Right renal cortex interstitium (tissue), 3 donors: Measurements from ENCODE around the gene KCNJ15. TPM values are rescaled to one million over a fixed set of nuclear protein-coding genes. Genes with fewer than 3 reads are reported as not detected.
"Not testable (repeated sequence)": the region's sequence is repeated elsewhere in the genome, so short reads cannot be mapped to it uniquely, and the experiment has no call there.

Experiments
- DNase-seq, 3 donors: peaks; one replicate each; pipeline ENCODE4 v3.0.0-alpha.2; 2013; ENCODE audit warnings: low read depth in 3 of 3, low spot score in 2 of 3
- polyA plus RNA-seq, 3 donors: library from polyadenylated mRNA; unstranded; fragments of 120-200 nt; gene quantifications; one replicate each; pipeline ENCODE4 v1.2.1, GENCODE V29; 2013; ENCODE audit not compliant: insufficient read length in 3 of 3

The KCNJ15 gene
- 100 to 1,000 TPM; 239 to 261 (median 244) TPM for polyA plus RNA-seq

DNA sequence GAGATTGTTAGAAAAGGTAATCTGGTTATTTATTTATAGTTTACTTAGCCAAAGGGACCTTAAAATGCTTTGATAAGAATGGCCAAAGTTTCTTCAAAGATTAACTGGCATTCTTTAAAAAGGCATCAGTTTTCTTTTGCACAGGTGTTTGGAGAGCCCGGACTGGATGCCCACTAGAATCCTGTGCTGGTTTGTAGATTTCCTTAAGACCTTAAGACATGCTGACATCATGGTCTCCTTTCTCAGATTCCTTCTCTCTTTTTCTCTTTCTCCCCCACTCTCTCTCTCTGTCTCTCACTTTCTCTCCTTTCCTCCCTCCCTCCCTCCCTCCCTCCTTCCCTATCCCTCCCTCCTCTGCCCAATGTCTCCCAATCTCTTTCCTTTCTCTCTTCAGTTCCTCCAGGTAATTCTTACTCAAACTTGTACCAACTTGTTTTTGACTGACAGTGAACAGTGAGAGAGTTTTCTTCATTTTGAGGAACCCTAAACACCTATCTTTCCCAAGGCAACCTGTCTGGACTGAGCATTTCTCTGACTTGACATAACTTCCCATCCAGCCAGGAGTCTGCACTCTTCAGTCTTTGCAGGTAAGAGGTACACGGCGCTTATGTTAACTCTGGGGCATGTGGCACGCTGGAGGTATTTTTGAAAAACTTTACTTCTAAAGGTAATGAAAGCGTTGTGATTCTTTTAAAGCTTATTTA is at the start of gene KCNJ15:
Gene KCNJ15 (plus strand): TSS at position 393 of the 704 bp plus-strand sequence. CDS start 42,271 bp downstream, outside the sequence.
- DNase-seq, result no peak

DNA sequence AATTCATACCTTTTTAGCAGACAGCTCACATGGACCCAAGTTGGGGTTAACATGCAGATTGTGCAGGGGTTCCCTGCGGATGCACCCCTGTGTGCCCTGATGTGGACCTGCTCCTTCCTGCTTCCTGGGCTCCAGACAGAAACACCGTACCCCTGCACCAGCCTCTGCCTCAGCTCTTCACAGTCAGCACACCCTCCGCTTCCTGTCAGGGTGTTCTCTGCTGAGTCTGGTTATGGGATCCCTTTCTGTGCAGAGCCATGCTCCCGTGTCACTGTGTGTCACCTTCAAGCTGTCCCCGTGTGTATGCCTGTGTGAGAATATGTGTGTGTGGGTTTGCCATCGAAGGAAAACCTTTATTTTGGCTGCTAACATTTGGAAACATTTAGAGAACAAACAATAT is 48.7 kb upstream of the KCNJ15 start:
- DNase-seq, result no peak

DNA sequence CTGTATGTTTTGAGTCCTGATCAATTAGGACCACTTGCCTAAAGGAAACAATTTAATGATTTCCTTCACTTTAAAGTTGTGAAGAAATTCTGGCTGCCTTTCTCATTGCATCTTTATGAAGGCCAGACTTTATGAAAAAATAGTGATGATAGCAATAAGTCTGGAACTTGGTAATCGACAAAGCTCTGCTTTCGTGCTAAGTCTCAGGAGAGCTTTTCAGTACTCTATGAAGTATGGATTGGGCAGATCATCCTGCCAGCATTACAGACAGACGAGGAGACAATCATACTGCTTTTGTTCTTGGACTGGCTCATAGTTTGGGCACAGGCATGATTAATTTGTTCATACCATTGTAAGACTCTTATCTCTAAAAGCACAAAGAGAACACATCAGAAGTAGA is 45.5 kb upstream of the KCNJ15 start:
- DNase-seq, result no peak

DNA sequence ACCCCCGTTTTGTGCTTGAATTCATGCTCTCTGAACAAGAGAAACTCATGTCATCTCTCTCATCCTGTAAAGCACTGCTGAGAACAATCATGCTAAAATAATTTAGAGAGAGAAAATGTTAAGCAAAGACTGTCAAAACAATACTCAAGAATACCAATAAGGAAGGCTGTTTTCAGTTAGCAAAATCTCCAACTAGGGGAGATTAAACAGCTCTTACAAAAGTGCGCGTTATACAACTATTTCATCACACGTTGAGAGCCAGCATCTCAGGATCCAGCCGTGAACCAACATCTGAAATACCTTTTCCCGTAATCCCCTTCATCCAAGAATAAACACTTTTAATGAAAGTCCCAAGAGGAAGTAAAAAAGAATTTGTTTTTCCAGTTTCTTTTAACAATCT is 44.1 kb upstream of the KCNJ15 start:
- DNase-seq, result no peak

DNA sequence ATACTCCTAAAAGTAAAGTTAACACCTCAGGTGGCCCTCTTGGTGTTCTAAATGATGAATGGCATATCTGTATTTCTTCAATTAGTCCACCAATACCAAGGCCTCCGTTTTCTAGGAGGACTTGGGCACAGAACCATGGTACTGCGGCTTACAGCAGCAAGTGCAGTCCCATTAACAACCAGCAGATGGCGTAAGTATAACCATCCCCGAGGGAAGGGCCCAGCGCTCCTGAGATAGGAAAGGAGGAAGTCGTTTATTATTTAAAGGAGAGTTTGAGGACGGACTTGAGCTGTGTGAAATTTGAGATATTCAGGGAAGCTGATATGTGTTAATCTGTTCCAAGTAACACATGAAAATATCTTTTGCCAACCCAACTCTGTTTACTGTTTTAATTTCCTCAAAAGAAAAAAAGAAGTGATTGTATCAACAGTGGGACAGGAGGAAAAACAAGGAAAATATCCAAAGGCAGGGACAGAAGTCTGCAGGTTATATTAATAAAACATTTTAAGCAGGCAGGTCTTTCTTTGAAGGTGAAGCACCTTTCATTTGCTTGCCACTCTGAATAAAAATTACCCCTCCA is 37.7 kb upstream of the KCNJ15 start:
- DNase-seq, result peak; percentile 43 to 51 (median 48)

DNA sequence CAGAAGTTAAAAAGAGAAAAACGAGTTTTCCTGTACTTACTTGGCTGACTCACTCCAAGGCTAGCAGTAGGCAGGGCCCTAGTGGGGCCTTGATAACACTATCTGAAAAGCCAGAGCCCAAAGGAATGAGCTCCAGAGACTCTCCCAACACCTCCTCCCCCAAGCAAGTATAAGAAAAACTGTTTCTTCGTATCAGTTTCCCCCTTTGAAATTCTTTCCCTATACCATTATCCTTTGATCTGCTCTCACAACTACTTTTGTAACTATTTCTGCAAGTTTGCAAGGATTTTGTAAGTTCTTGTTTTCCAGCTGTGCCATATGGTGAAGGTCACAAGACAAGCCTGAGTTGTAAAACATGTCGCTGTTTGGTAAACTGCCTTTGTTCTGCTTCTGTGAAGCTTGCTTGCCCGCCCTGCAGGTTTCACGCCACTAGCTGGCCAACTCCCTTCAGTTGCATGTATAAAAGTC is 36.5 kb upstream of the KCNJ15 start:
- no peak for DNase-seq

DNA sequence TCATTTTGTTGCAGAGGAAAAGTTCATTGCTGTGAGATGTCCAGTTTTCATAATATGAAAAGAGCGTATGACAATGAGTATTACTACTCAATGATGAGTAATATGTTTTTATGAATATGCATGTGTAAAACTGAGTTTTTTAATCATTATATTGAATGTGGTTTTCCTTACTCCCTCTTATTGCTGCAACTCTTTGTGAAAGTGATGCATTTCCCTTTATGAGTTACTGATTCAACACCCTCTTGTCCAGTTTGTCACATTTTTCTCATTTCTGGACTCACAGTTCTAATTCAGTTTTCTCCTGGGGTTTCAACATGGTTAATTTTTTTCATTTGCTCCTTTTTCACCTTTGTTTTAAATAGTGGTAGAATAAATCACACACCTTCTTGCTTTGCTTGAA is 35.2 kb upstream of the KCNJ15 start:
- DNase-seq, result no peak

DNA sequence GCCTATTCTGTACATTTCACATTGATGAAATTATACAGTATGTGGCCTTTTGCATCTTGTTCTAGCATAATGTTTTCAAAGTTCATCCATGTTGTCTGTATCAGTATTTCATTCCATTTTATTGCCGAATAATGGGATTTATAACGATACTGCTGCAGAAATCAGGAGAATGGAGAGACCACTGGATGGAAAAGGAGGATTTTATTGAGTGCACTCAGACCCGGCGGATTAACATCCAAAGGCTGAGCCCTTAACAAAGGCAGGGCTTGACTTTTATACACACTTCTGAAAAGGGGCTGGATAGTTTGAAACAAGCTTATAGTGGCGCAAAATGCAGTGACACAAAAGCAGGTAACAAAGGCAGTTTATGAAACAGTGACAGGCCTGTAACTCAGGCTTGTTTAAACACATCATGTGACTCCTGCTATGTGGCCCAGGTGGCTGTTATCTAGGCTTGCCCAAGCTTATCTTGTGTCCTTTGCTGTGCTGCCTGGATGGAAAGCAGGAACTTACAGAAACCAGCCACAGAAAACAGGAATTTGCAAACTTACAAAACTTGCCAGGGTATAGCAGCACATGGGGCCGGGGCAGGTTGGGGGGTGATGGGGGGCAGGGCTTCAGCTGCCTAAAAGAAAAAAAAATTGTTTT is 32.8 kb upstream of the KCNJ15 start:
- no peak for DNase-seq

DNA sequence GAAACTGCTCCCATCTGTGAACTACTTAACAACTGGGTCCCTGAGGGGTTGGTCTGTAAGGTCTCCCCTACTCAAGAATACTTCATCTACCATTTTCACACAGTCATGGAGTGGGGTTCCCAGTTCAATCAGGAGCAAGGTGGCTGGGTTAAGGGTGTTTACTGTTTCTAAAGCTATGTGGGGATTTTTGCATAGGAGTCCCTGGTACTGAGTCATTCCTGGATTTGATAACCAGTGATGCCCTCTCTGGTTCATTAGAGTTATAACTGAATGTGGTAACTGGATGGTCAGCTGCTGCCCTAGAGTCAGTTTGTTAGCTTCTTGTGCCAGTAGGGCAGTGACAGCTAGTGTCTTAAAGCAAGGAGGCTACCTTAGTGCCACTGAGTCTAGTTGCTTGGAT is 29.4 kb upstream of the KCNJ15 start:
- DNase-seq, result no peak

DNA sequence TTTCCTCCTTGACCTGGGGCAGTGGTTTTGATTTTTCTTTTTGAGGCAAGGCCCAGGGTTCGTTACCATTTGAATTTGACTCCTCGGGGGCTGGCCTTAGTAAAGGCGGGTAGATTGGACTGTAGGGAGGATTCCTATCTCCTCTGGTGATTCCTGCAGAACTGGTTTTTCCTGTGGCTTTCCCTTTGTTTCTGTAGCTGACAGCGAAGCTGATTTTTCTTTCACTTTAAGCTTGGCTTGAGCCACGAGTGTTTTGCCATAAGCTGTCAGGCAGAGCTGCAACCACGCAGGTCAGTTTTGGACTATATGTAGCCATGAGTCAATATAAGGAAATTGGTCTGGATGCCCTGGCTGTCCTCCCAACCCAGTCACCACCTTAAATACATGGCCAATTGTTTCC is 28.7 kb upstream of the KCNJ15 start:
- DNase-seq, result no peak

DNA sequence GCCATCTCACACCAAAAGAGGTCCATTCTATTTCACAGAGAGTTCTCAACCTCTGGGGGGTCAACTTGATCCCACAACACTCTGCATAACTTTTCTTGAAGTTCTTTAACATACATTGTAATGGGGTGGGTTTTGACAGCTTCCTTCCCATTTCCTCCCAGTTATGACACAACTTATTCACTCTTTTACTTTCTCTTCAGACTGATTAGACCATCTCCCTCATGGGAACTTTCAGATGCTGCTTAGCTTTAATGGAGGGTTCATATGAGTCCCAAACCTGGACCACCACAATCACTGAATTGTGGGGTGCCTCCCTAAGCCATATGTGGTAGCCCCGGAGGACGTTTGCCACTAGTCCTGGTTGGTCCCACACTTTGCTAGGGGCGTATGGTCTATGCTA is 28.3 kb upstream of the KCNJ15 start:
- no peak for DNase-seq

DNA sequence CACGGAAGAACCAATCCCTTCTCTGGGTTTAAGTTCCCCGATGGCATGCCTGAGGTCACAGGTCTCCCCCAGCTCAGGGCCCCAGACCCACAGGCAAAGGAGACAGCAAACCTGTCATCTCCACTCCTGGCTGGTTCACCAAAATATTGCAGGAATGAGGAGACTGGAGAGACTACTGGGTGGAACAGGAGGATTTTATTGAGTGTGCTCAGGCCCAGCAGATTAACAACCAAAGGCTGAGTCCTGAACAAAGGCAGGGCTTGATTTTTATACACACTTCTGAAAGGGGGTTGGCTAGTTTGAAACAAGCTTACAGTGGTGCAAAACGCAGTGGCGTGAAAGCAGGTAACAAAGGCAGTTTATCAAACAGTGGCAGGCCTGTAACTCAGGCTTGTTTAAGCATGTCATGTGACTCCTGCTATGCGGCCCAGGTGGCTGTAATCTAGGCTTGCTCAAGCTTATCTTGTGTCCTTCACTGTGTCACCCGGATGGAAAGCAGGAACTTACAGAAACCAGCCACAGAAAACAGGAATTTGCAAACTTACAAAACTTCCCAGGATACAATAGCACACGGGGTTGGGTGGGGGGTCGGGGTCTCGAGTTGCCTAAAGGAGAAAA is 27.4 kb upstream of the KCNJ15 start:
- no peak for DNase-seq

DNA sequence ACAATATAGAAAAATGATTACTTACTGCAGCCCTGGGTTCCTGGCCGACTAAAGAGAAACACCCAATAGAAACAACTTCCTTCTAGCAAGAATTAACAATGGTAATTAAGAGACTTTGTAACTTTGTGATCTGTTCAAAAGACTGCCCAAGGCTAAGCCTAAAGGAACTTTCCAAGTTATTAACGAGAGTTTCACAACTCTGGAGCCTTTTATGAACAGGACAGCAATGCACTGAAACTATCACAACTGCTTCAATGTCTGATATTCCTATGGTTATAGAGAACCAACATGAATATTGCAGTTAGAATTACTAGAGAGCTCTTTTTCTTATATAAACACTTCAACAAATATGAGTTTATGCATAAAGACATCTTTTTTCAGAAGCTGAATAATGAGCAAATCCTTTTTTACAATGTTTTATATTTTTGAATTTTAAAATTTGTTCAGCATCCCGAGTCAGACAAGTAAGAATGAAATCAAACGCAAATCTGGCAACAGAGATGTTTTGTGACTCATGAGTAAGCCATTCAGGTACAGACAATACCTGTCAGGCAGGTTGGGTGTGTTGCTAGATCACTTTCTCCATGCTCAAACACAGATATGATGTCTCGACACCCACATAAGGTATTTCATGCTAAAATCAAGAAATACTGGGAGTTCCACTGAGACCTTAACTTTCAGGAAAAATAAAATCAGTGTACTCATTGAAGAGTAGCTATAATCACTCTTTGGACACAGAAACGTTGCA is 22.2 kb upstream of the KCNJ15 start:
- no peak for DNase-seq

DNA sequence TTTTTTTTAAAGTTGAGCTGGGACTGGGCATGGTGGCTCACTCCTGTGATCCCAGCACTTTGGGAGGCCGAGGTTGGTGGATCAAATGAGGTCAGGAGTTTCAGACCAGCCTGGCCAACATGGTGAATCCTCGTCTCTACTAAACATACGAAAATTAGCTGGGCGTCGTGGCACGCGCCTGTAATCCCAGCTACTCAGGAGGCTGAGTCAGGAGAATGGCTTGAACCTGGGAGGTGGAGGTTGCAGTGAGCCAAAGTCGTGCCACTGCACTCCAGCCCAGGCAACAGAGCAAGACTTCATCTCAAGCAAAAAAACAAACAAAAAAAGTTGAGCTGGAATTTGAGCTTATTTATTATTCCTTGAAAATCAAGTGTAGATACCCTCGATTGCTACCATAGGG is 21.5 kb upstream of the KCNJ15 start:
- DNase-seq, result not testable (repeated sequence)

DNA sequence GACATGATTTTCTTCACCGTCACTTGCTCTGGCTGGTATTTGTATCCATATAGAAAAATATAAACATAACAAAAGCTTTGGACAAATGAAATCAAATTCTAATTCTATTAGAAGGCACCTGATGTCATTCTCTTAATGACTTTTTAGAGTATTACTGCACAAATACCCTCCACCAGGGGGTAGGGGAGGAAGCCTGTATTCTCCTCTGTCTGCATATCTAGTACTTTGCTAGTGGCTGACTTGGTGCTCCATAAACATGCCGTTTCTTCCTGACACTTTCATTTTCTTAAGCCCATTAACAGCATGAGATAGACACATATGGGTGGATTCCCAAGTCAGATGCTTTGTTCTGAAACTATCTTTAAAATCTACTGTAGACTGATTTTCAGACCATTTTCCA is 20.6 kb upstream of the KCNJ15 start:
- DNase-seq, result no peak

DNA sequence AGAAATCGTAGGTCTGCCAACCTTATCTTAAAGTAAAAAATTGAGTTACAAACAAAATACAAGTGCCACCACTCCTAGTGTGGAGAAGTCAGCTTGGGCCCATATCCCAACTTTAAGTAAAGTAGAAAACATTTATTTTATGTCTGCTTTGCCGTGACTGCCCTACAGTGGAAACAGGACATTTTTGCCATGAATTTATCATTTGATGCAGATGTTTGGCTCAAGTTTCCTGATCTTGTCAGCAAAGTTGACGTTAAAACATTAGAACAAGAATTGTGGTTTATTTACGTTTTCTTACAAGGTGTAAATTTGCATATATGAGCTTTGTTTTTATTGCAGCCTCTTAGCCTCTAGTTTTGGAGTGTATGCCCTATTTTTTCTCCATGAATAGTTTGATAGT is 17.1 kb upstream of the KCNJ15 start:
- DNase-seq, result no peak

DNA sequence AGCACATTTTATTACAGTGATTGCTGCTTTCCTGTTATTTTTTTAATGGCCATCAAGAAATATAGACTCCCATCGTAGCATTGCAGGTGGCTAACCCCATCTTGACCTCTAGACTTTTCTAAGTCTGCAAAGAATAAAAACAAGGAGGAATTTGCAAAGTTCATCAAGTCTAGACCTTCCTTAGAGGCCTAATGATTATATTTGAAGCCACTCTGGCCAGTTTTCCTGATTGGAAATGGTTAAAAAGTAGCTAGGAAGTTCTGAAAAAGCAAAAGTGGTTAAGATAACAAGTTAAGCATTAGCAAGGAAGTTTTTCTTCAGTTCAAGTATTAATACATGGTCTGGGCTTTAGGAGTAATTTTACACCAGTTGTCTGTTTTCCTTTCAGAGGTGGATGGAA is 16.7 kb upstream of the KCNJ15 start:
- no peak for DNase-seq

DNA sequence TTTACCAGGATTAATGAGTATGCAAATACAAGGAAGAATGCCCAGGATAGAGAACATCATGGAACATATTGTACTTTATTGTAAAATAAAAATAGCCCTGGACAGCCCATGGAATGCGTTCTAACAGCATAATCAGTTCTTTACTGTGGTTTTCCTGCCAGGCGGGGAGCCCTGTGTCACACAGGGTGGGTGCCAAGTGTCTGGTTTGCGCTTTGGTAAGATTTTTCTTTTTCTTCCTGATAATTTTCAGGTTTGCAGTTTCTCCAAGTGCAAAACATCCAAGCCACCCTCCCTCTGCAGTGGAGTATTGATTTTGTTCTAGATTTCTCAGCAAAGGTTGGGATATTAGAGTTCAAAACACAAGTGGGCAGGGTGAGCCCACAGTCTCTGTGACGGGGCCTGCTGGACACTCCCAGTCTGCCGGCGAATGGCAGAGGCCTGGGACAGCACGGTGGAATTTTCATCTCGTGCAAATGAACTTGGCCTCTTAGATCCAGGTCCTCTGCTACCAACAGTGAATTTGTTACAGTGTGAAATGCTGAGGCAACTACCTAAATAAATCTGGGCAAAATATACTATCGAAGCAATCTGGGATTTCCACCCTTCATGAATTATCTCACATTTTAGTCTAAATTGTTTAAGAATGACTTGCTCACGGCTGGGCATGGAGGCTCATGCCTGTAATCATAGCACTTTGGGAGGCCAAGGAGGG is 15.6 kb upstream of the KCNJ15 start:
- DNase-seq, result no peak

DNA sequence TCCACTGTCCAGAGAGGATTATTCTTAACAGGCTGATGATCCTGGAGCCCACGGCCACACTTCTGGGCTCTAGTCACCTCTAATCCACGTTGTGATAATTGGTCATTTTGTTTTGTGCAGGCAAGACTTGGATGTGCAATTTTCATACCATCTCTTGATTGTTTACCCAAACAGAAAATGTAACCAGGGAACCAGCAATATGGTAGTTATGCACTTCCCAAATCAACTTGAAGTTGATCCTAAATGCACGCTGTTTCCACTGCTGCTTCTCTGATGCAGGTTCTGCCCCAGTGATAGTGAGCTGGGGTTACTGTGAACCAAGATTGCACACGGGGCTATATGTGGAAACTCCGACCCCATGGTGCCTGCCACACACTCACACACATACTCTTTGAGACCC is 14.7 kb upstream of the KCNJ15 start:
- DNase-seq, result no peak

DNA sequence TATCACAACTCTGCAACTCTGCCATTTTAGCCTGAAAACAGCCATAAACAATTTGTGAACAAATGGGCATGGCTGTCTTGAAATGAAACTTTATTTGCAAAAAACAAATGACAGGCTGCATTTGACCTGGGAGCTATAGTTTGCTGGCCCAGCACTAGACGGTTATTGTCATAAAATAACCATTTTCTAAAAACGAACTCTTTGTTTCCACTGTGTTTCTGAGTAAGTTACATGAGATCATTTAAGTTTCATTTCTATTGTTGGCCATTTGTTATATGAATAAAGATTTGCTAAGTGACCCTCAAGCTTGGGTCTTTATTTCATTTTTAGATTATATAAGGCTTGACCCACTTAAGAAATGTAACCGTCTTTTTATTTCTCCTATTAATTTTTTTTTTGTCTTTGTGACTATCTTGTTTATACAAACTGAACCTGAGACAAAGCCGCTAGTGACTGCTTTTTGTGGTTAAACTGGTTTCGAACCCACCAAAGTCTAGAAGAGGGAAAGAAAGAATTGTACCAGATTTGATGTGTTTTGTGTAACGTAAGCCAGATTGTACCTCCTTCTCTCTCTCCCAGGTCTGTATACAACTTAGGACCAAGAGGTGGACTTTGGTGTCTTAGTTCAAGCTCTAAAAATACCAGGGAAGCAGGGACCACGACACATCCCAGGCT is 12.9 kb upstream of the KCNJ15 start:
- DNase-seq, result no peak
